GM18505 (cell line): ENCODE results near the gene NBPF1.
"Not testable (repeated sequence)": the region's sequence is repeated elsewhere in the genome, so short reads cannot be mapped to it uniquely, and the experiment has no call there.

Experiments used
- ATAC-seq: cut with Tn5 transposase; IDR thresholded peaks from one replicate; pipeline ENCODE4 v1.9.1; 2021; ENCODE audit not compliant: unreplicated experiment
- POLR2A ChIP-seq: IDR thresholded peaks from 4 replicates; pipeline ENCODE4 v1.6.1; 2011; ENCODE audit warnings: borderline replicate concordance; ENCODE audit not compliant: insufficient read depth, insufficient read length; ENCODE audit errors: extremely low read depth

NBPF1 gene

DNA sequence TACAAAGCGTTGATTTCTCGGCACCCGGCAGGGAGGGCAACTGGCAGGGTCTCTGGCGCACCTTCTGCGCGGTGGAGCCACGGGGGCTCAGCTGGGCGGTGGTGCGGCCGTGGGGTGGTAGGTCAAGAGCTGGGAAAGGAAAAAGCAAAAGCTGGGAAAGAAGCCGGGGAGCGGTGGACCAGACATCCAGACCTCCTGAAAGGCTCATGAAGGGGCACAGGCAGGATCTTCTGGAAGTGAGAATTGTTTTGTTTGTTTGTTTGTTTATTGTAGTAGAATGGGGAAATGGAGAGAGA lies 92.1 kb downstream of the NBPF1 start:
- no peak for TF ChIP-seq POLR2A
- ATAC-seq, result no peak

DNA sequence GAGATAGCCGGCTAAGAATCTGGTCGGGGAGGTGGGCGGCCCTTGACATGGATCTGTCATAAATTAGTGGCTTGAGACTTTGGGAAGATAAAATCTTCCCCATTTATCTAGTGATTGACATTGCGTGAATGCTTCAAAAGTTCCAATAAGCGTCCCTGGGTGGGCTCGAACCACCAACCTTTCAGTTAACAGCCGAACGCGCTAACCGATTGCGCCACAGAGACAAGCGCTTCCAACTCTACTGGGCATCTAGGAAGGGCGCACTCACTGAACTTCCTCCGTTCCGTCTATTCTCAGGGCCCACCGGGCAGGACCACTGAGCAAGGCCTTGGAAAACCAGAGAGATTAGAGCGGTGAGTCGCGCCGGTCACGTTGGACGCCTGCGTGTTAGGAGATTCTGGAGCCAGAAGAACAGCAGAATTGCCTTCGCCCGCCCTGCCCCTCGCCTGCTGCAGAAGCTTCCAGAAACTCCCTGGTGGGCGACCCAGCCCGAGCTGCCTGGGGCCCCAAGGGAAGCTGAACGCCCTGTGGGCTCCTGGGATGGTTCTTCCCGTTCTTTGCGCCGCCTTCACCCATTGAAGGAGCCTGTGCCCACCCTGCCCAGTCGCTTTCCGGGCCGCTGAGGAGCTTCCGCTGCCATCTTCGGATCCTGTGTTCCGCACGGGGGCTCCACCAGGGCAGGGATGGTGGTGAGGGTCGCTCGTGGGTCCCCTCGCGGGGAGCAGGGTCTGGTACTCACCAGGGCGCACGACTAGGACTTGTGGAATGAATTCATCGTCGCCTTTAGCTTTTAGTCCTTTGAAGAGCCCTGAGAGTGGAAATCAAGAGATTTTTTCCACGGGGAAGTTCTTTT lies 92.7 kb downstream of the NBPF1 start:
- ATAC-seq, result not testable (repeated sequence)

DNA sequence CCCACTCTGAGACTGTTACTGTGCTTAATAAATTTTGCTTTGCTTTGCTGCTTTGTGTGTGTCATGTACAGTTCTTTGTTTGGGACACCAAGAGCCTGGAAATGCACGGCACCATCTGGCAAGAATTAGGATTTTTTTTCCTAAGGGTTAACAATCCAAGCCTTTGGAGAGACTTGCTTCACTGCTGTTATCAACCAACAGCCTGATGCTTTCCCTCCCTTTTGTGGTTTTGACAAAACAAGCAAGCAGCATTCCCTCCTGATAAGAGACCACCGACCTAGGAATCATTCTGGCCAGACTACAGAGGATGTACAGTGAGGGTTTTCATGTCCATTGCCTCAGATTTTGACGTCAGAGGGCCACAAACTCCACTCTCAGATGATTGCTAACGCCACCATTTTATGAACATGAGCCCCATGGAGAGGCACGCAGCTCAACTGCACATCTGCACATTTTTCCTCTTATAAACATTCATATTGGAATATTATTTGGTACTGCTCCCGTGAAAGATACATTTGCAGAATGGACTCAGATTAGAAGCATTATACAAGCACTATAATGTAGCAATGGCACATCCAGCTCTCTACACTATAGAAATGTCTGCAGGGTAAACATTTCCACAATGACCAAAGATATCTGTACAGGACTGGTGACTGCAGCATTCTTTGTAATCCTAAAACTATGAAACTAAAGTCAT lies 94.0 kb downstream of the NBPF1 start:
- not testable (repeated sequence) for ATAC-seq

DNA sequence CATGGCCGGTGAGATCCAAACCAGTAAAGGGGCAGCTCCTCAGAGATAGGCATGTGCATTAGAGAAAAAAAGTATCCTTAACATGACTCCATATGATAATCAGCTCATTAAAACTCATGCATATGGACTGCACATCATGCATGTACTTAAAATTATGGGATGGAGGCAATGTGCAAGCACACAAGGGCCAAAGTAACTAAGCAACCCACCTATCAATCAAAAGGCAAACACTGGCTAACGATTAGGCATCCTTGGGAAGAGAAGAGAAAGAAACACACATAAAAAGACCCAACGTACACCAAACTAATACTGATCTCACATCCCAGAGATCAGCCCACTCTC lies 94.5 kb downstream of the NBPF1 start:
- ATAC-seq, result not testable (repeated sequence)

DNA sequence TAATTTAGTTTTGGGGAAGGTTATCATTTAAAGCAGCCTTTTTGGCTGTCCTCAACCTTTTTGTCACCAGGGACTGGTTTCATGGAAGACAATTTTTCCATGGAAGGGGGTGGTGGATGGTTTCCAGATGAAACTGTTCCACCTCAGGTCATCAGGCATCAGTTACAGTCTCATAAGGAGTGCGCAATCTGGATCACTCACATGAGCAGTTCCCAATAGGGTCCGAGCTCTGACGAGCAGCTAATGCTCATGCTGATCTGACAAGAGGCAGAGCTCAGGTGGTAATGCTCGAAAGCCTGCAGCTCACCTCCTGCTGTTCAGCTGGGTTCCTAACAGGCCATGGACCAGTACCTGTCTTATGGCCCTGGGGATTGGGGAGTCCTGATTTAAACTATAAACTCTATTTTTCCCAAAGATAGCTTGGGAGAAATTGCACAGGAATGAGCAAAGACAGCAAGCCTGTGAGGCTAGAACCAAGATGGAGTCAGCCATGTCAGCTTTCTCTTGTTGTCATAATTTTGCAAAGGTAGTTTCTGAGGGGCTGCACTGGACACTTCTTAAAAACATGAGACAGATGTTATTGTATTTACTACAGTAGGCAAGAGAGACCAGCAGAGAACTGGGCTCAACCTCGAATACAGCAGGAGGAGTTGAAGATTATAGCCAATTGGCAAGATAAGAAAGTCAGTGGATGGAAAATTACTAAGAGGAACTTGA lies 96.5 kb downstream of the NBPF1 start:
- ATAC-seq, result not testable (repeated sequence)

DNA sequence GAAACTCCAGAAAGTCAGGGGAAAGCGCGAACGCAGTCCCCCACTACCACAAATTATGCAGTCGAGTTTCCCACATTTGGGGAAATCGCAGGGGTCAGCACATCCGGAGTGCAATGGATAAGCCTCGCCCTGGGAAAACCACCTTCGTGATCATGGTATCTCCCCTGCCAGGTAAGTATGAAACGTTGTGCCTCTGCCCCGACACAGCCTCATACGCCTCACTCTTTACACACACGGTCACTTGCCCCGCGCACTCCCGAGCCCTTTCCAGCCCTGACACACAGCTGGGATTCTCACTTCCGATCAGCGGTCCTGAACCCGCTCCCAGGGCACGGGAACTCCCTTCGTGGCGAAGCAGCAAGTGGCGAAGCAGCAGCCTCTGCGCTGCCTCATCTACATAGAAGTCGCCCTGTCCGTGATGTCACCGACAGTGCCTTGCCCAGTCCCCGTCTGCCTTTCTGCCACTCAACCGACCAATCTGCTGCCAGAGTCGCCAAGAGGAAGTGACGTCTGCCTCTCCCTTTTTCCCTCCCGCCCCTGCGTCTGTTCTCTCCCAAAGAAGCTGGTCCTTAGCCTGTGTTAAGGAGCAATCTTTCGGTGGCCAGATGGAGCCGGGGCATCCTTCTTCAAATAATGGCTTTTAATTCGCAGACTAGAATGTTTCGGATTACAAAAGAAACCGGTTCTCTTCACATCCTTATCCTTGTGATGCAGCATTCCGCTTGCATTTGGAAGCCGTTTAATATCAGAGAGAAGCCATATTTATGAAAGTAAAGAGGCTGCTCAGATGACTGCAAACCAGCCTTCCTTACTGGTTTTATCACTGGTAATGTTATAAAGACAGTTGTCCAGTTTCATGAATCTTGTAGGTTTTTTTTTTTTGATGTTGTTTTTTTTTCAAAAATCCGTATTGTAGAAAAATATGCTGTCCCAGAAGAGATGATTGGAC lies 99.0 kb downstream of the NBPF1 start, which contains the start of gene RNU1-1:
RNU1-1 (minus strand) TSS at position 179 of the 949 bp plus-strand sequence.
- not testable (repeated sequence) for ATAC-seq

DNA sequence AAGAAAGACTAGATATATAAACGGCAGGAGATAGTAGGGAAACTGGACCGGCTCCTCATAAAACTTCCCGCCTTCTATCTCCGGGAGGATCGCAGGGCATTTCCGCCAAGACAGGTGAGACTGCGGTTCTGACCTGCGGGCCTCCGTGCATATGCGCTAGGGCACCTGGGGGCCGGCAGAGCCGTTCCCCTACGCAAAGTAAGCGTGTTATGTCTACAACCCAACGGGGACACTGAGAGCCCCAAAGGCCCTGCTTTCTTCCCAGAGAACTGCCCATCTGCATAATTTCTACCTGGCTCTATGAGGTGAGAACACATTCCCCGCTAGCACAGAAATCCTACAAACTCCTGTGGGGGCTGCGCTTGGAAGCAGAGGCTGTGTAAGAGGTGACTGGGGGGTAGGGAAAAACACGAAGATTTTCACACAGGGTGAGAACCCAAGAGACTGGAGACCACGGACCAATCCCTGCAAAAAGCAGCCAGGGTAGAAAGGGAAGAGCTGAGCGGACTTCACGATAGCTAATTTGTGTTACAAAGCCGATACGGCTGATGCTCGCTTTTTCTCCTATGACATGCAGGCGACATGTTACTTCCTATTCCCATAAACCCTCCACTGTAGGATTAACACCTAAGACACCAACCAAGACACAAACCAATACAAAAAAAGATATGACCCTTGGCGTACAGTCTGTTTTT lies 99.8 kb downstream of the NBPF1 start:
- ATAC-seq, result peak; percentile 87
- peak; percentile 88 for TF ChIP-seq POLR2A

DNA sequence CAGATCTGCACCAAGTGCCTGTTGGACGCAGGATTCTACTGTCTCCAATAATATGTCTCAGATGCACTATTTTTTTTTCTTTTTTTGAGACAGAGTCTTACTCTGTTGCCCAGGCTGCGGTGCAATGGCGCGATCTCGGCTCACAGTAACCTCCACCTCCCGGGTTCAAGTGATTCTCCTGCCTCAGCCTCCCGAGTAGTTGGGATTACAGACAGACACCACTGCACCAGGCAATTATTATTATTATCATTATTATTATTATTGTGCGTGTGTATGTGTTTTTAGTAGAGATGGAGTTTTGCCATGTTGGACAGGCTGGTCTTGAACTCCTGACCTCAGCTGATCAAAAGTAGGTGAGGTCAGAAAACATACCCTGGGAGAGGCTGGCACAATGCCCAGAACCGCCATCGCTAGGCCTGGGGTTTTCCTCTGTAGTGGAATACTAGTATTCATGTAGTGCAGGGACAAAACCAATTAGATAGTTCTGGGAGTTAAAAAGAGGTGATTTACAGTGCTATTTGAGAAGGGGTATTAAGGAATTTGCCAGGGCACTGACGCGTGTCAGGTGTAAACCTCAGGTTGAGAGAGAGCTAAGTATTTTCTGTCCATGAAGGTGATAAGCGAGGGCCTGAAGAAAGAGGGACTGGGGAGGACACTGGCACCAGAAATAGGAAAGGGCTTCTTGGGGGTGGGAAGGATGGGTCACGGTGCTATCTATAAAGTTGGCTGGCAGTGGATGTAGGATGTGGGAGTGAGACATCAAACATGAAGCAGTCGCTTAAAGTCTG lies 100.5 kb downstream of the NBPF1 start:
- ATAC-seq, result not testable (repeated sequence)
